Ovary (tissue), 3 donors: ENCODE measurements around the gene FAM229A.

Experiments used
- POLR2A ChIP-seq: fragments of 450-650 bp; IDR thresholded peaks from one replicate; pipeline ENCODE4 v1.6.1; 2017; ENCODE audit warnings: antibody characterized with exemption, mild to moderate bottlenecking, moderate library complexity
- TF ChIP-seq, protein P1 (sequence below), 3 donors: fragments of 450-650 bp in 2 of 3; fragments of 200-600 bp in 1 of 3; IDR thresholded peaks; one replicate each; pipeline versions ENCODE4 v1.5.1 to v1.8.0; 2016 to 2022; ENCODE audit warnings: antibody characterized with exemption in 3 of 3, mild to moderate bottlenecking in 1 of 3
- donor health status: DM: no; HTN: no; CAD: no.

DNA sequence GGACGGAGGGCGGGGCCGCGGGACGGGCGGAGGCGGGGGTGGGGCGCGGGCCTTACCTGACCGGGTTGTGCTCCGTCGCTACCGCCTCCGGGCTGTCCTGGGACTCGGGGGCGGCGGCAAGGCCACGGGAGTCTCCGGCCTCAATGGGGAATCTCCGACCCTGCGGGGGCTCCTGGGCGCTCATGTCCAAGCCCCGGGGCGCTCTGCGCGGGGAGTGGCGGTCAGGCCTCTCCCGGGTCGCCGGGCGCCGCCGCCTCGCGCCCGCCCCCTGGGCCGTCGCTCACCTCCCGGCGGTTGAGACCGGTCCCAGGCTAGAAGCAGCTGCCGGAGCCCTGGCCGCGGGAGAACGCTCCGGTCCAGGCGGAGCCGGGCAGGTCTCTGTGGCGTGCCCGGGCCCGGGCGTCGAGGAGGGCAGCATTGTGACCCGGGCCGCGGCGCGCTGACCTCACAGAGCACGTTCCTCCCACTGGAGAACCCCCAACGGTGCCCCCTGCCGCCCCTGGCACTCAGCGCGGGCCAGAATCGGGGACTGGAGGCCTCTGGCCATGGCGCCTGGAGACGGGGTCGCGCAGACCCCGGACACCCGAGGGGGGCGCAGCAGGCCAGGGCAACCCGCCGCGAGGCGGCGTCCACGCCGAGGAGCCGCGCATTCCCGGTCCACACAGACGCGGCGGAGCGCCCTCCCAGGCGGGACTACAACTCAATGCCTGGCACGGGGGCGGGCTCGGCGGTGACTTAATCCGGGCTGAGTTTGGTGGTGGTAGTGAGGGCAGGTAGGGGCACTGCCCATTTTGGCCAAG is 411 bp downstream of the FAM229A start:
- TF ChIP-seq POLR2A, result no peak
- TF ChIP-seq, protein P1, sequence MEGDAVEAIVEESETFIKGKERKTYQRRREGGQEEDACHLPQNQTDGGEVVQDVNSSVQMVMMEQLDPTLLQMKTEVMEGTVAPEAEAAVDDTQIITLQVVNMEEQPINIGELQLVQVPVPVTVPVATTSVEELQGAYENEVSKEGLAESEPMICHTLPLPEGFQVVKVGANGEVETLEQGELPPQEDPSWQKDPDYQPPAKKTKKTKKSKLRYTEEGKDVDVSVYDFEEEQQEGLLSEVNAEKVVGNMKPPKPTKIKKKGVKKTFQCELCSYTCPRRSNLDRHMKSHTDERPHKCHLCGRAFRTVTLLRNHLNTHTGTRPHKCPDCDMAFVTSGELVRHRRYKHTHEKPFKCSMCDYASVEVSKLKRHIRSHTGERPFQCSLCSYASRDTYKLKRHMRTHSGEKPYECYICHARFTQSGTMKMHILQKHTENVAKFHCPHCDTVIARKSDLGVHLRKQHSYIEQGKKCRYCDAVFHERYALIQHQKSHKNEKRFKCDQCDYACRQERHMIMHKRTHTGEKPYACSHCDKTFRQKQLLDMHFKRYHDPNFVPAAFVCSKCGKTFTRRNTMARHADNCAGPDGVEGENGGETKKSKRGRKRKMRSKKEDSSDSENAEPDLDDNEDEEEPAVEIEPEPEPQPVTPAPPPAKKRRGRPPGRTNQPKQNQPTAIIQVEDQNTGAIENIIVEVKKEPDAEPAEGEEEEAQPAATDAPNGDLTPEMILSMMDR (IDR thresholded peaks at IDR 0.05), result peak; percentile 46 to 84 (median 78)
